ENCODE measurements around the gene SCN4A.
"Not testable (repeated sequence)": the region's sequence is repeated elsewhere in the genome, so short reads cannot be mapped to it uniquely, and the experiment has no call there.

SCN4A gene

DNA sequence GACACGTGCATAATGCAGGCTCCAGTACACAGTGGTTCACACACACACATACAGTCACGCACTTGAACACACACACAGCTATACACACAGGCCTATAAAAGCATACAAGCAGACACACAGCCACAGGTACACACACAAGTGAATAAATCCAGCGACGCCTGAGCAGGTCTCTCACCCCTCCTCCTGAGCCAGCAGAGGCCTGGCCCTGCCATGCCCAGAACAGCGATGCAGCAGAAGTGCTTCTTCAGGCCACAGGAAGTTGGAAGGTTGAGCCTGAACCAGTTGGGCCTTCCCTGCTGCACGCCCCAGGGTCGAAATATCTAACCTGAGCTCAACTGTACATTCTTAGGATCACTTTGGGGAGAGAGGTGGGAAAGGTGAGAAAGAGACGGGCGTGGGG is 33.3 kb downstream of the SCN4A start:
- no peak for DNase-seq (ENCODE audit: low read depth in 1 of 2, low spot score in 1 of 2)

DNA sequence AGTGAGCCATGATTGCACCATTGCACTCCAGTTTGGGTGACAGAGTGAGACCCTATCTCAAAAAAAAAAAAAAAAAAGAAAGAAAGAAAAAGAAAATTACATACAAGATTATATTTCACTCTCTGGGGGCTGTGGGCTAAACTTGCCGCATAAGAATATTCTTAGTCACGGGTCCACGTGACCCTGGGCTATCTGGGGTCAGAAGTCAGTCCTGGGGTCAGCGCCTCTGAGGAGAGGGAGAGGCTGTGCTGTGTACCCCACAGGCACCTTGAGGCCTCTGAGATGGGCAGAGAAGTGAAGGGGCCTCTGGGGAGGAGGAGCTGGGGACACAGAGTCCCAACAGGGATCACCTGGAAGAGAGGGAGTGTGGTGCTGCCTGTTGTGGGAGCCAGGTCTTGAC is 34.8 kb downstream of the SCN4A start:
- DNase-seq (ENCODE audit: low read depth in 1 of 2, low spot score in 1 of 2): no peak

DNA sequence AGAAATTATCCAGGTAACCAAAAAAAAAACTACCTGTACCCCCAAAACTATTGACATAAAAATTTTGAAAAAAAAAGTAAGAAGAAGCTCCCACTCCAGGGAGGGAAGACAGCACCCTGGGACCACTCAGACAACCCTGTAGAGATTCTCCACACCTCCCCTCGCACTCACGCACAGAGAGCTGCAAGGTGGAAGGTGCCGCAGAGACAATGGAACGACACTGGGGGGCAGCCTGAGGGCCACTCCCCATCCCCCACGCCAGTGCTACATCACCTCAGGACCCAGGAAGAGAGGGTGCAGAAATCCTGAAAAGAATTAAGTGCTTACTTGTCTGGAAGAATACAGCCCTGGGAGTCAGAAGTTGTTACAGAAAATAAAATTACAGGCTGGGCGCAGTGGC is 35.4 kb downstream of the SCN4A start:
- no peak for DNase-seq (ENCODE audit: low read depth in 1 of 2, low spot score in 1 of 2)

DNA sequence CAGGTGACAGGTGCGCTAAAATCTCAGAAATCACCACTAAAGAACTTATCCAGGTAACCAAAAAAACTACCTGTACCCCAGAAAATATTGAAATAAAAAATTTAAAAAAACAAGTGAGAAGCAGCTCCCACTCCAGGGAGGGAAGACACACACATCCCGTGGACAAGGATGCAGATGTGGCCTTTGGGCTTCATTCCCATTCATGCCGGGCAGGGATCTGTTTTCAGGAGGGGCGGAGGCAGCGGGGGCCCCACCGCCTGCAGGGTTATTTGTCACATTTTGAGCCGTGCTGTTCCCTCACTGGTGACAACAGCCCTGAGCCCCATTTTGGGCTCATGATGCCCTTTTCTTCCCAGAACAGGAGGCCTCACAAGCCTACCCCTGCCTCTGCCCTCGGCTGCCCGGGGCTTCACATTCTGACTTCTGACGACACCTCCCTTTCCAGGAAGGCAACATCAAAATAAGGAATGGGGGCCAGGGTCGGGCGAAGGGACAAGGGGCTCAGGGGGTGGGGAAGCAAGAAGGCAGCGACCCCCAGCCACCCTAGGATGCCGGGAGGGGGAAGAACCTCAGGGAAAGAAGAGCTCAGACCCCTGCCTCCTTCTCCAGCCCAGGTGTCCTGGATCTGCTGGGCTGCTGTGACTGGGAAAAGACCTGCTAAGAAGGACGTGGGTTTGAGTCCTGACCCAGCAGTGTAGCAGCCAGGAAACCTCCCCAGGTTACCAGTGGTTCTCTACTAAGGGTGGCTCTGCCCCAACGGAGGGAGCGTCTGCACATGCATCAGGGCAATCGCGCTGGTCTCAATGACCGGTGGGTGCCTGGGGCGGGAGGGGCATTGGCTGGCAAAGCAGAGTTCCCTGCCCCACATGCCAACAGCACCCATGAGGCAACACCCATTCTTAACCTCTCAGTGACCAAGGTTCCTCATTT is 38.3 kb downstream of the SCN4A start:
- no peak for DNase-seq (ENCODE audit: low read depth in 1 of 2, low spot score in 1 of 2)

DNA sequence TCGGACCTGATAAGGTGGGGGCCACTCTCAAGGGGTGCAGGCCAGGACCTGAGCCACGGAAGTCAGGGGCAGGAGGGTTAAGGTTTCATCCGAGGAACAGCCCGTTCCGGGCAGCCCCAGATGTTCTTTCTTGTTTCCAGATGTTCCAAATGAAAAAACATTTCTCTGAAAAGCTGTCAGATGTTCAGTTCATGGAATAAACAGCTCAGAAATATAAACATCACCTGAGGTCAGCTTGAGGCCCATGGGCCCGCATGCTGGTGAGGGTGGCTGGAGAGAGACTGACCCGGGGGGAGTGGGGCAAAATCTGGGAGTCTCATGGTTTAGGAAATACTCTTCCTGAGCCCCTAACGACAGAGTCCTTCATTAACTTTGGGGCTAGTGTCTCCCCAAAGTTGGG is 39.1 kb downstream of the SCN4A start:
- DNase-seq (ENCODE audit: low read depth in 1 of 2, low spot score in 1 of 2): no peak

DNA sequence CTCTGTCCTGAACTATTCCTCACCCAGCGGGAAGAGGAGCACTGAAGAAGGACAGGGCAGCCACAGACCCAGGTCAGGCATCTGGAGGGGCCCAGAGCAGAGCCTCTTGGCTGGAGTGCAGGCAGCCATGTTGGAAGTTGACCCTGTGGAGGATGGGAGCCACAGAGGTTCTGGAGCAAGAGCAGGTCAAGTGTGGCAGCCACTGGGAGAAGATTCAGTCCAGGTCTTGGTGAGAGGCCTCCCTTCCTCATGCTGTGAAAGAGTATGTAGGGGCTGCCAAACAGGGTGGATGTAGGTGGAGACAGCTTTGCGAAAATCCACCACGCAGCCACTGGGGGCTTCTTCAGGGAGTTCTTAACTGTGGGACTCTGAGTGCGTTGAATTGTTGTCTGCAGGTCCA is 40.0 kb downstream of the SCN4A start:
- no peak for DNase-seq (ENCODE audit: low read depth in 1 of 2, low spot score in 1 of 2)

DNA sequence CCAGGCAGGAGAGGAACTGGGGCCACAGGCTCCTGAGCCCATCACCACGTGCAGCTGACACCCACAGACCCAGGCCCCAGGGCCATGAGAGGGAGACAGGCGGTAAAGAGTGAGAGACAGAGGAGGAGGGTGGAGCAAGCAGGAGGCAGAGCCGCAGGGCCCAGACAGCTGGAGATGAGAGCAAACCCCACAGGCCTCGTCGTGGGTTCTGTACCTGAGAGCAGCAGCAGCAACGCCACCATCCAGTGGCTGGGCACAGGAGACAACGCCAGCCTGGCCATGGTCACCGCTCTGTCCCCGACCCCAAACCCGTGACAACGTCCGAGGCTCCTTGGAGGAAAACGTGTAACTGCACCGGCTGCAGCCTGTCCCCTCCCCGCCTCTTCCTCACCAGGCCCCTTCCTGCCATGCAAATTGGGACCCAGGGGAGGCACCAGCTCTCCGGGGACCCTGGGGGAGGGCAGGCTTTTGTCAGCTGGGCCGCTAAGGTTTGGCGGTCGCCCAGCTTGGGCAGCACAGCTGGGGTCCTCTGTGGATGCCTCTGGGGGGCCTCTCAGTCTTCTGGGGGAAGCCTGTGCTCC is 40.6 kb downstream of the SCN4A start, which contains the start of gene CD79B:
CD79B (minus strand) TSS at position 351 of the 581 bp plus-strand sequence; CDS start at position 281, 70 bp downstream.
- peak; percentile 21 to 23 for DNase-seq (ENCODE audit: low read depth in 1 of 2, low spot score in 1 of 2)

DNA sequence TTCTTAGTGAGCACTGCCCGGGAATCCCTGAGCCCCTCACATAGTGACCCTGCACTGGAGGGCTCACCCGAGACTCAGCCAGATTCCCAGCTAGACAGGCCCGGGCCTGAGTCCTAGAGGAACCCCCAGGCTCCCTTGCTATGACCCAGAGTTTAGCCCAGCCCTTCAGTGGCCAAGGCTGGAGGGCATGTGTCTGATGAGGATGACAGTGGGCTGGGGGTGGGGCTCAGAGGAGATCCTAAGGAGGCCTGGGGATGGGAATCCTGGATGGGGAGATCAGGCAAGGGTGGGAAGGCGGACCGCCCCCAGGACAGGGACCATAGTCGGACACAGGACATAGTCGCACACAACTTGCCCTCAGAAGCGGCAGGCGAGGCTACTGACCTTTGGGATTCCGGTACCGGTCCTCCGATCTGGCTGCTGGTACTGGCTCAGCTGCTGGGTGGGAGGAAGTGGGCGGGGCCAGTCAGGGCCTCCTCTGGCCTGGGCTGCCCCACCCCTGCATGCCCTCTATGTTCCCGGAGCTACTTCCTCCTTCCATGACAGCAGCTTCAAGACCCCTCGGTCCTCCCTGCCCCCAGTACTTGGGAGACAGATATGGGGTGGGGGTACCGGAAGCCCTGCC is 41.7 kb downstream of the SCN4A start:
- DNase-seq (ENCODE audit: low read depth in 1 of 2, low spot score in 1 of 2): no peak

DNA sequence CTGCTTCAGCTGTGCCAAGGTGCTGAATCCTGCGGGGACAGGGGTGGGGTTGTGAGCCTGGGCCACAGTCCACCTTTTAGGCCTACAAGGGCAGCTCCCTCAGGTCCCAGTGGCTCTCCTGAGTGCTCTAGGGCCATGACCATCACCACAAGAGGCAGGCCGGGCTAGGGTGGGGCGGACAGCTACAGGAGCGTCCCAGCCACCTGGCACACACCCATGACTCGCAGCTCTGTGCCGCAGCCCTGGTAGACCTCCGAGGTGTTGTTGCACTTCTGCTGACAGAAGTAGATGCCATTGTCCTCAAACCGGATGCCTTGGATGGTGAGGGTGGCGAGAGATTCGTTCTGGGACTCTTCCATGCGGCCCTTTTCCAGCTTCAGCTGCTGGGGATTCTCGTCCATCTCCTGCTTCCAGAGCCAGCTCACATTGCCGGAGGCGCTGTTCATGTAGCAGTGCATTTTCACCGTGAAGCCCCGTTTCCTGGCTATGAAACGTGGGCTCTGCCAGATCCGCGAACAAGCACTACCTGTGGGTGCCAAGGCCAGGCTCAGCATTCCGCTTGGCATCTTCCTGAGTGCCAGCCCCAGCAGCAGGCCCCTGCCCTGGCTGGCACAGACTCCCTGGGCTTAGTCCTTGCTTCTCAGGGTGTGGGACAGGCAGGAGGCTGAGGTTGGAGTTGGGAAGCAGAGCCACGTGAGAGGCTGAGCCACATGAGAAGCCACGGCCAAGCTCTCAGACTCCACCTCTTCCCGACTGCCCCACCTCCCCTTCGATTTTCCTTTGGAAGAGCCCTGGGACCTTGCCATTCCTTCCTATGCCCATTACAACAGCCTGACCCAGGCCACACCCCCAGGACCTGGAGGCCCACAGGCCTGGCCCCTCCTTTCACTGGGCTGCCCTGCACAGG is 42.6 kb downstream of the SCN4A start:
- no peak for DNase-seq (ENCODE audit: low read depth in 1 of 2, low spot score in 1 of 2)

DNA sequence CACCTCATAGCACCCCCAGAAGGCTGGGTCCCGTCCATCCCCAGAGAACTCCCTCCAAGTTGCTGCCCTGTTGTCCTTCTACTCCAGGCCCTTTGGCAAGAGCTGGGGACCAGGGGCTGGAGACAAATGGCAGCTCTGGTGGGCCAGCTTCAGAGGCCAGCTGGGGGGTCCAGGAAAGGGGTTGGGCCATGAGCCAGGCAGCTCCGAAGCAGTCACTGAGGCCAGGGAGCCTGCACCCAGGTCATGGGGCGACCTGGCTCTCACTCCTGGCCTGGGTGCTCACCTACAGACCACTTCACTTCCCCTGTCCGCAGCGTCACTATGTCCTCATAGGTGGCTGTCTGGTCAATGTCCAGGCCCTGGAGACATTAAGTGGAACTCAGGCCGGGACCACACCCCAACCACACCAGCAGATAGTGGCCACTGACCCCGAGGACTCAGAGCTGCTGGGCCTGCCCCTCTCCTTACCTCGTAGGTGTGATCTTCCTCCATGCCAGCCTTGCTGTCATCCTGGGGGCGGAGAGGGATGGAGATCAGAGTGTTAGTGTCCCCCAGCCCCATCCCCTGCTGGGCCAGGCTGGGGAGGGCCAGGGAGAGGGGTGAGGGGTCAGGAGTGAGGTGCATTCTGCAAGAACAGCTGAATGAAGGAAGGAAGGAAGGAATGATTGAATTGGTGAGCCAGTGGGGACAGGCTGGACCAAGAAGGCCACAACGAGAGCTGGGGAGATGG is 43.6 kb downstream of the SCN4A start:
- DNase-seq (ENCODE audit: low read depth in 1 of 2, low spot score in 1 of 2): no peak

DNA sequence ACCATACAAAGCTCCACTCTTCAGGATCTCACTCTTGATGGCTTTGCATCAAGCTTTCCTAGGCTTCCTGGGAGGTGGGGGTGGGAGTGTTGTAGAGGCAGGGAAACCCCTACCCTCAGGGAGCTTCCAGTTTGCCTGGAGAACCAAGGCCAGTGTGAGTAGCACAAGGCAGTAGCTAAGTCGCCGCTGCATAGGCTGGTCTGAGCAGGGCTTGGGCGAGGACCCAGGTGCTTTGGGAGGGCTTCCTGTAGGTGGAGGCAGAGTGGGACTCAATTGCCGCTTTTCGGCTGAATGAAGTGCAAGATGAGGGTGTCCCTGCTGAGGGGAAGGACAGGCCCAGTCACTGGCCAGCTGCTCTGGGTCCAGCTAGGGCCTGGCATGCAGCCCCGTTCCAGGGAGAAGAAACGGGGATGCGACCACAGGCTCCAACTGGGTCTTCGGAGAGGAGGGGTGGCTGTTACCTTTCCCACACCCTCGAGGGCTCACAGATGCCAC is 44.5 kb downstream of the SCN4A start:
- DNase-seq (ENCODE audit: low read depth in 1 of 2, low spot score in 1 of 2): no peak

DNA sequence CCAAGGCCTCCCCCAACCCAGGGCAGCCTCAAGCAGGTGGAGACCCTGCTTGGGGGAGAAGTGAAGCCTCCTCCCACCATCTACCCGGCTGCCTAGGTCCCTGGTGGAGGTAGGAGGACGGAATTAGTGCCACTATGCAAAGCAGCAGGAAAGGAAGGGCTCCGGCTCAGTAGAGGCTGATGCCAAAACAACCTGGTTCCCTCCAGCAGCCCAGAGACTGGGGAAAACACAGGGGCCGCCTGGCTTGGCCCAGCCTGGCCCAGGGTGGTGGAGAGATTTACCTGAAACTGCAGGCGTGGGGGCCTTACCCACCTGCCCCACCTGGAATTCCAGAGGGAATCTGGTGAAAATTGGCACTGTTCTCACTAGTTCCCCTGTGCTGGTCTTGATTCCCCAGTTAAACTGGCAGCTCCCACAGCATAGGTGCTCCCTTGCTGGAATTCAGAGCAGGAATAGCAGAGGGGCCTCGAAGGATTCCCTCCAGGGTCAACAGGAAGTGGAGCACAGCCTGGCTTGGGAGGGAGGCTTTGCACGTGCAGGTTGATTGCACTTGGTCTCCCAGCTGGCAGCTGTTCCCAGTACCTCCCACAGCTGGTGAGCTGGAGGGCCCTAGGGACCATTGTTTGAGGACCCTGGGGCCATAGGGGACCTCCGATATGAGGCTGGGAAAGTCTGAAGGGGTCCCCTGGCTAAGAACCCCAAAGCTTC is 45.1 kb downstream of the SCN4A start:
- DNase-seq (ENCODE audit: low read depth in 1 of 2, low spot score in 1 of 2): no peak

DNA sequence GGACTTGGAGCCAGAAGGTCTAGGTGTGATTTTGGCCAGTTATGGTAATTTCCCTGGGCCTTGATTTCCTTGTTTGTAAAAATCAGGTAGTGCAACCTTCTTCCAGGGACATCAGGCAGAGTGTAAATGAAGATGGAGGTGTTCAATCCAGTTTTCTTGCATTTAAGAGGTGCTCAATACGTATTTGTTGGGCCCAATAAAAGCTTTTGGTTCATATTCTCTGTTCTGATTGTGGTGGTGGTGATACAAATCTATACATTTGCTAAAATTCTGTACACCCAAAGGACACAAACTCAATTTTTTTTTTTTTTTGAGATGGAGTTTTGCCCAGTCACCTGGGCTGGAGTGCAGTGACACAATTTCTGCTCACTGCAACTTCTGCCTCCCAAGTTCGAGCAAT is 46.6 kb downstream of the SCN4A start:
- no peak for DNase-seq (ENCODE audit: low read depth in 1 of 2, low spot score in 1 of 2)

DNA sequence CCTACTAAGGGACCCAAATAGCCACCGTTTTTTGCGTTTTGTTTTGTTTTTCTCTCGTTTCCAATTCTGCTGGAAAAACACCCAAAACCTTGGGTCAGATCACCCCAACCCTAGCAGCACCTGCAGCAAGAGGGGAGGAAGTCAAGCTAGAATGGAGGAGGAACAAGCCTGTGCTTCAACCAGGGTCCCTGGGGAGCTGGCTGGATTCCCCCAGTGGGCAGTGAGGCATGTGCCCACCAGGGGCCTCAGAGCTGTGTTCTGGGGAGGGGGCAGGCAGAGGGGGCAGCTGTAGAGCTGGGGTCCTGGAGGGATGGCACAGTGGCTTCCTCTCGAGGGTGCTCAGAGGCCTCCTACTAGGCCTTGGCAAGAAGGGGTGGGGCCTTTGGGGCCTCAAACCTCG is 47.1 kb downstream of the SCN4A start:
- no peak for DNase-seq (ENCODE audit: low read depth in 1 of 2, low spot score in 1 of 2)

DNA sequence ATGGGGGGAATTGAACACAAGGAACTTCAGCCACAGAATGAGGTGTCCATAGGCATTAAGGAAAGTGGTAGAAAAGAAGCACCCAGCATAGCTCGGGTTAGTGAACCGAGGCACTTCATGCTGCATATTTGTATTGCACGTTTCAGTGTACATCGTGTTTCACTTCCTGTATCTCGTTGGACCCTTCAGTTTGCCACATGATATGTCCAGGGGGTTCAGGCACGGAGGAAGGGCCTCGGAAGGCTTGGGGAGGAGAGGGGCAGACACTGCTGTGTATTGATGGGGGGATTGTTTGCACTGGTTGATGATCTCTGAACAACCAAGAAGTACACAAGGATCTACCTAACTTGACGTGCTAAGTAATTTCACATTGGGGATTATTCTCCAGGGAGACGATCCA is 50.3 kb downstream of the SCN4A start:
- DNase-seq (ENCODE audit: low read depth in 1 of 2, low spot score in 1 of 2): not testable (repeated sequence)

DNA sequence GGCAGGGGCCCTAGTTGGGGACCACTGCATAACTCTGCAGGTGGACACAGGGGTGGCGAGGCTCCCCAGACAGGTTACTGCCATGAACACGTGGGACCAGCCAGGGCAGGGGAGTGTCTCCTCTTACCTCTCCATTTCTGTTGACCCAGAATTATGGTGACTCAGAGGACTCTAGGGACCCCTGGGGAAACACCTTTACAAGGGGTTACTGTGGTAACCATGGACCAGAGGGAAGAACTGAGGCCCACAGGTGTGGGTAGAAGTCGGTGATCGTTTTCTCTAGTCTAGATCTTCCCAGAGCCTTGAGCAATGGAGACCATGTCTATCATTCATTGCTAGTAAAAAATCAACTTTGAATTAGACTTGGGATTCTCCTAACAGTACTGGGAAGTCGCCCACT is 51.9 kb downstream of the SCN4A start:
- DNase-seq (ENCODE audit: low read depth in 1 of 2, low spot score in 1 of 2): not testable (repeated sequence)

DNA sequence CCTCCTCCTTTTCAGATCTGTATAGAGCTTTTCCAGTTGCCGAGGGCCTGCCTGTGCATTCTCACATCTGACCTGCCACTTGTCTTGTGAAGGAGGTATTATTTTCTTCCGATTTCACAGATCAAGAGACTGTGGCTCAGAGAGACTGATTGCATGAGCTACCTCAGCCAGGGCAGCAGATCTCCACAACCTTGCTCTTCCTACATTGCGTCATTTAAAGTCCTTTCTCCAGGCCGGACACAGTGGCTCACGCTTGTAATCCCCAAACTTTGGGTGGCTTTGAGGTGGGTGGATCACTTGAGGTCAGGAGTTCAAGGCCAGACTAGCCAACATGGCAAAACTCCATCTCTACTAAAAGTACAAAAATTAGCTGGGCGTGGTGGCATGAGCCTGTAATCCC is 52.7 kb downstream of the SCN4A start:
- not testable (repeated sequence) for DNase-seq (ENCODE audit: low read depth in 1 of 2, low spot score in 1 of 2)

DNA sequence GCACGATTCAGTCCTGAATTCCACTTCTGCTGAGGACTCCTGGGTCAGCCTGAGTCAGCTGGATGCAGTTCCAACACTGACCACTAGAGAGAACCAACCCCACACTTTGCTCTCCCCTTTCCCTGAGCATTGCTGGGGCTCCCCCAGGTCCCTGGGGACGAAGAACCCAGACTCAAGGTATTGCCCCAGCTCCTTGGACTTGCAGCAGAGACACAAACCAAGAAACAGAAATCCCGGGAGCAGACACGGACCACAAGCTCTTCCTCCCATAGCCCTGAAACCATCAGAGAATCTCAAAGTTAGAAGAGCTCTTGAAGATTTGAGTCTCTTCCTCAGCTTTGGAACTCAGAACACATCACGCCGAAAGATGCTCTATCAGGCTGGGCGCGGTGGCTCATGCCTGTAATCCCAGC is 53.4 kb downstream of the SCN4A start:
- peak; percentile 50 to 61 for DNase-seq (ENCODE audit: low read depth in 1 of 2, low spot score in 1 of 2)

DNA sequence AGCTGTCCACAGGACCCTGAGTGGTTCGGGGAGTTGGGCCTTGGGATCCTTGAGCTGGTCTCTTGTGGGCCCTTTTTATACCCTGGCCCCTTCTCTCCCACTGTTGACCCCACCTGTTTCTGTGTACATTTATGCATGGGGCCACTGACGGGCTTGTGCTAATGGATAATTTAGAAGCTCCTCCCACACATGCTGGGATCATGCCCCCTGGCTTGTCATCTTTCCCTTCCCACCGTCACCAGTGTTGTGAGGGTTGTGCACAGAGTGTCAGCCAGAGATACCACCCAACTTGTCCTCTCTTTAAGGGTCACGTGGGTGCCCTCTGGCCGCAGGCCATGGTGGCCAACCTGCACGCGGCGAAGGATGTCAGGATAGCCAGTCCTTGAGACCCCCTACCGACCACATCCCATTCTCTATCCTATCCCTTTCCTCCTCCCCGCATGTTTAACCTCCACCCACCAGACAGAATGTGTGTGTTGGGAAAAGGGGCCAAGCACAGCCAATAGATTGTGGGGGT is 53.9 kb downstream of the SCN4A start, which contains the start of gene GH1:
GH1 (minus strand) TSS at position 51 of the 517 bp plus-strand sequence. CDS start 63 bp downstream, outside the sequence.
- not testable (repeated sequence) for DNase-seq (ENCODE audit: low read depth in 1 of 2, low spot score in 1 of 2)

Measured in activated CD4-positive, alpha-beta T cell treated with anti-CD3 and anti-CD28 coated beads, Interleukin-2, amount 50 U/mL, for 24 hours (primary cell).